ENCODE data around the gene ALCAM. TPM values are rescaled to one million over a fixed set of nuclear protein-coding genes. Genes with fewer than 3 reads are reported as not detected.
"Not testable (repeated sequence)": the region's sequence is repeated elsewhere in the genome, so short reads cannot be mapped to it uniquely, and the experiment has no call there.

The ALCAM gene
- polyA plus RNA-seq, 4 donors = 106 to 235 (median 159) TPM

DNA sequence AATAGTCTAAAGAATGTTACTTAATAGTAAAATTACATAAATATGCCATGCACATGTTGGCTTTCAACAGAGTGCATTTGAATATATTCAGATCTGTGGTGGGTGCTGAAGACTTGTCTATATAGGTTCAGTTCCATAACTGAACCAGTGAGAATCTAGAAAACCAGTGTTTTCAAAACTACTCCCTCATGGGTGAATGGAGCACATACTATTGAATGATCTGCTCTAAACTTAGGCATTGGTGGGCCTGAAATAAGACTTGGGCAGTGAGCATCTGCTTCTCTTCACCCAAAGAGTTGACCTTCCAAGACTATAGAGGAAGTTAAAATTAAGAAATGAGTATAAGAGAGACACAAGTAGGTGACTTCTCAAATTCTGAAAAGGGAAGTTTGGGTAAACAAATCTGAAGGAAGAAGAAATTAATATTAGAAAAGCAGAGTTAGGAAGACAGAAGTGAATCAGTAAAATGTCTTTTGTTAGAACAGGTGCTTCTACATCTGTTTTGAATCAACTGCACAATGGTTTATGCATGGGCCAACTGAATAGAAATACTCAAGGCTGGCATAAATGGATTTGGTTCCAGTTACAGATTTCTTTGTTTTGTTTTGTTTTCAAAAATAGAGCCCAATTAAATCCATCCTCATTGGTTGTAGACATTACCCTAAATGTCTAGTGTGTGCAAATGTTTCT lies 19.3 kb downstream of the ALCAM start:
- DNase-seq (ENCODE audit: low read depth in 4 of 4, low spot score in 3 of 4) = no peak

DNA sequence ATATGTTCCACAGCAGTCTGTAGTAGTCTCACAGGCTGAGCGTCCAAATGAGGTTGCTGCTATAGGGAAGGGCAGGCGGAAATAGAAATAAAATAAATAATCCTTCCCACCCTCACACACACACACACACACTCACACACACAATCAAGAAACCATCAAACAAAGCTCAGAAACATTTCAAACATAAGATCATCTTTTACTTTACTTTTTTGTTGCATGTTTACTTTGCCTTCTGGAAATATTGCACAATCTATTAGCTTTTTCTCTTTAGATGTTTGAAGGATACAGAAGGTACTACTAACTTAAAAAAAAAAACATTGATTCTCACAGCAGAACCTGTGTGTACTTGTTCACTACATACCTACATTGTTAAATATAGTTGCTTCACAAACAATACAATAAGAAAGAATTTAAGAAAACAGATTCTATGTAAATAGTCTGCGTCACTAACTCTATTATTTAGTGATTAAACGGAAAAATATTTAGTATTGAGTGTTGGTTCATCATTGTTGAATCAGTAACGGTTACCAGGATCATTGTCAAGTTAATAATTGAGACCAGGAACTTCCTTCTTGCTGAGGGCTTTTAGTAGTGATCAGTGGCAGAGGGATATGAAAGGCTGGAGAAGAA lies 20.5 kb downstream of the ALCAM start:
- DNase-seq (ENCODE audit: low read depth in 4 of 4, low spot score in 3 of 4) = no peak

DNA sequence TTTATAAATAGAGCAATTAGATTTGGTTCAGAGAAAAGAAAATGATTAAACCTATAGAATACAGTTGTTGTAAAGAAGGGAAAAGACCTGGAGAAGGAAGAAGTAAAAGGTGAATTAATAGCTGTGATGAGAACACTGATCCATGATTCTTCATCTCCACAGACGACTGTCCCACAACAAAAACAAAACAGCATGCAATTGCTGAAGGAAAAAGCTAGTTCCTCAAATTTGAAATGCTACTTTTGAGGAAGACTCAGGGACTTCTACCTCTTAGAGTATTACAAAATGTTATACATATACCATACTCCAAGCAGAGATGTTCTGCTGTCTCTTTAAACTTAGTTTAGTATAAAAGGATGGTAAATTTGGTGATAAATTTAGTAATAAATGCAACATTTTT lies 21.5 kb downstream of the ALCAM start:
- no peak for DNase-seq (ENCODE audit: low read depth in 4 of 4, low spot score in 3 of 4)

DNA sequence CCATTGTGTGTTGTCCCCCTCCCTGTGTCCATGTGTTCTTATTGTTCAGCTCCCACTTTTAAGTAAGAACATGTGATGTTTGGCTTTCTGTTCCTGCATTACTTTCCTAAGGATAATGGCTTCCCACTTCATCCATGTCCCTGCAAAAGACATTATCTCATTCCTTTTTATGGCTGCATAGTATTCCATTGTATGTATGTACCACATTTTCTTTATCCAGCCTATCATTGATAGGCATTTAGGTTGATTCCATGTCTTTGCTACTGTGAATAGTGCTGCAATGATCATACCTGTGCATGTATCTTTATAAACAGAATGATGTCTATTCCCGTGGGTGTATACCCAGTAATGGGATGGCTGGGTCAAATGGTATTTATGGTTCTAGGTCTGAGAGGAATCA lies 23.1 kb downstream of the ALCAM start:
- not testable (repeated sequence) for DNase-seq (ENCODE audit: low read depth in 4 of 4, low spot score in 3 of 4)

DNA sequence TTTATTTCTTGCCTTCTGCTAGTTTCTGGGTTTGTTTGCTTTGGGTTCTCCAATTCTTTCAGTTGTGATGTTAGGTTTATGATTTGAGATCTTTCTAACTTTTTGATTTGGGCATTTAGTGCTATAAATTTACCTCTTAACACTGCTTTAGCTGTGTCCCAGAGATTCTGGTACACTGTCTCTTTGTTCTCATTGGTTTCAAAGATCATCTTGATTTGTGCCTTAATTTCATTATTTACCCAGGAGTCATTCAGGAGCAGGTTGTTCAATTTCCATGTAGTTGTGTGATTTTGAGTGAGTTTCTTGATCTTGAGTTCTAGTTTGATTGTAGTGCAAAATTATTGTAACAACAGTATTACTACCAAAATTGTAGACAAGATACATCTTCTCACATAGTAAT lies 25.9 kb downstream of the ALCAM start:
- not testable (repeated sequence) for DNase-seq (ENCODE audit: low read depth in 4 of 4, low spot score in 3 of 4)

DNA sequence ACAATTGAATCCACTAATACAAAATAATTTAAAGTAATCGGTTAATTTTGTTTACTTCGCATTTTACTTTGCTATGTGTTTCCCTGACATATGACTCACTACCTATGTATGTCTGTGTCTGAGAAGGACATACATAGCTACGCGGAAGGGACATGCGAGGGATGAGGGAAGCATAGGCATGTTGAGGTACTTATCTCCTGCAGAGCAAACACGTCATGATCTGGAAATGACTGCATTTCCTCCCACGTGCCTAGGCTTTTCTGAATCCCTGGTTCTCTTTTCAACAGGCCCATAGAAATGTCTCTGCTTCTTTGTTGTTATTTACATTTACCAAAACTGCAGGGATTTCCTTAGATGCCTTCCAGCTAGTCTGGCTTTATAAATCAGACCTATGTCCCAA lies 27.5 kb downstream of the ALCAM start:
- no peak for DNase-seq (ENCODE audit: low read depth in 4 of 4, low spot score in 3 of 4)

DNA sequence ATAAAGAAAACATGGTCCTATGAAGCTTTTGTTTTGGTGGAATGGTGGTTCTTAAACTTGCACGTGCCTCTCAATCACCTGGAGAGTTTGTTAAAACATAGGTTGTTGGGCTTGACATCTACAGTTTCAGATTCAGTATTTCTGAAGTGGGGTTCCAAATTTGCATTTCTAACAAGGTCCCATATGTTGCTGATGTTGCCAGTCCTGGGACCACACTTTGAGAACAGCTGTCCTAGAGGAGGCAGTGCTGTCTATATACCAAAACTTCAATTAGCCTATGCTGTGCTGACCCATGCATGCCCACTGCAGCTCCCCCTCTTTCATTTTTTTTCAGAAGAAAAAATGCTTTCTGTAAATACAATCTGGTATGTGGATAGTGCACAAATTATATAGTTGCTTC lies 31.3 kb downstream of the ALCAM start:
- DNase-seq (ENCODE audit: low read depth in 4 of 4, low spot score in 3 of 4) = no peak

DNA sequence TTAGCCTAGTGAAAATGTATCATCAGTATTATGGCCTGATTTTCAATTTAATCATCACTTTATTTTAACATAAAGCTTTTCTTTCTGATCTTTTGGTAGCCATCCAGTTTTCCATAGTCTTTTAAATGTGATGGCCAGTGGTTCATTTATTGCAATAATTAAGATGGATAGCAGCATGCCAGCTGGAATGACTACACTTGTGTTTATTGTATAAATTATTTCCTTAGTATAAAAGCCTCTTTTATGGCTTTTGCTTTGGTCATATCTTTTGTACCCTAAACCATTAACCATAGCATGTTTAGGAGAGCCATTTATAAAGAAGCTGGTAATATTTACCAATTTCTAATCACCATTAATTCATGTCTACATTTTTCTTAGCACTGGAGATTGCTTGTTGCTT lies 31.7 kb downstream of the ALCAM start:
- DNase-seq (ENCODE audit: low read depth in 4 of 4, low spot score in 3 of 4) = no peak

DNA sequence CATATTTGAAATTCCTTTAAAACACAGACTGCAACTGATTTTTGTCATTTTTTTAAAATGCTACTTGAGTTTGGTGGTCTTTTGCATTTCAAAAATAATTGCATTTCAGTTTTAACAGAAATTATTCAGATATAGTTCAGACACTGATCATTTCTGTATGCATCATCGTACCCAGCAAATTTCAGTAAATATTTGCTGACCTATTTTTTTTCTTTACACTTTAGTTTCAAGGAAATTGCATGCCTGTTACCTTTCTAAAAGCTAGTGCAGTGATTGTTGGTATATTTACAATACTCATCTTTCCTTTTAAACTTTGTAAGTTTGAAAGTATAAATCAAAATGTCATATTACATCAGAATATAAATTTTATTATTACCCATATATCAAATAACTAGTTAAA lies 32.4 kb downstream of the ALCAM start:
- no peak for DNase-seq (ENCODE audit: low read depth in 4 of 4, low spot score in 3 of 4)

DNA sequence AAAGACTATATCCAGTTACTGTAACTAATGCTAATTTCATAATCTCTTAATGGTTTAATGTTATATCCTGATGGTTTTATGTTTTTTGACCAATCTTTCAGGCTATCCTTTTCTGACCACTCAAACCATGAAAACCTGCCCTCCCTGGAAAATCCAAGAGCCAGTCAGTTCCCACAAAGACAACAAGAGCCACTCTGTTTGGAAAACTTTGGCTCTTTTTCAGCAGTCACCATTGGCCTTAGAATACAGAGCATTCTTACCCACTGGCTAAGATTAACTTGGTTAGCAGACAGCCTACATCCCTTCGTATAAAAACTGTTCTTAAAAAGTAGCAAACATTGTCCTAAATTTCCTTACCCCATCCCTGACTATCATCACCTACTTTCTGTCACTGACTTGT lies 32.9 kb downstream of the ALCAM start:
- no peak for DNase-seq (ENCODE audit: low read depth in 4 of 4, low spot score in 3 of 4)

DNA sequence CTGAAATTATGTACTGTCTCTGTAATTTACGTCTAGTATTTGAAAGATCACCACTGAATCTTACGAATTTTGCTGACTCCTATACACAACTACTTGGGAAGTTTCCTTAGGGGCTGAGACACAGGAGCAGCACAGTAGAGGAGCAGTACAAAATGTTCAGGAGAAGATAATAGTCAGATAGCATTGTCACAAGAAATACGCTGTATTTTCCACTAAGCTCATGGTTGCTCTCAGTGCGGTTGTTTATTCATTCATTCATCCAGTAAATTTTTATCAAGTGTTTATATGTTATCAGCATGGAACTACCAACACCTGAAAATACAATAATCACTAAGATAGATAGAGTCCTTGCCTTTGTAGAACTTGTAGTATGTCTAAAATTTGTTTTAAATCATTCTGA lies 34.5 kb downstream of the ALCAM start:
- no peak for DNase-seq (ENCODE audit: low read depth in 4 of 4, low spot score in 3 of 4)

DNA sequence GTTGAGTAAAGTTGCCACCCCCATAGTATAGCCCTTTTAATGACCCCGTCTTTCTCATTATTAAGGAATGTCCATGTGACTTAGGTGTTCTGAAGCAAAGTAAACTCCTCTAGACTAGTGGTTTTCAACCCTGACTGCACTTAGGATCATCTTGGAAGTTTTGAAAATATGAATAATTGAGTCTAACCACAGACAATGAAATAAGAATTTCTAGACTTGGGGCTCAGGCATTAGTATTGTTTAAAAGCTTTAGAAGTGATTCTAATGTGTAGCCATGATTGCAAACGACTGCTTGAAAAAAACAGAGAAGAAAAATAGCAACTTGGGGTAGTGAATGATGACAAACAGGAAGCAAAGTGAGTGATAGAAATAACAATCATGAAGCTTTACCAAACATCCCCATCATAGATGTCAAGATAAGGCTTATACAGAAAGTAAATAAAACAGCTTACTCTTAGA lies 35.0 kb downstream of the ALCAM start:
- DNase-seq (ENCODE audit: low read depth in 4 of 4, low spot score in 3 of 4) = no peak

DNA sequence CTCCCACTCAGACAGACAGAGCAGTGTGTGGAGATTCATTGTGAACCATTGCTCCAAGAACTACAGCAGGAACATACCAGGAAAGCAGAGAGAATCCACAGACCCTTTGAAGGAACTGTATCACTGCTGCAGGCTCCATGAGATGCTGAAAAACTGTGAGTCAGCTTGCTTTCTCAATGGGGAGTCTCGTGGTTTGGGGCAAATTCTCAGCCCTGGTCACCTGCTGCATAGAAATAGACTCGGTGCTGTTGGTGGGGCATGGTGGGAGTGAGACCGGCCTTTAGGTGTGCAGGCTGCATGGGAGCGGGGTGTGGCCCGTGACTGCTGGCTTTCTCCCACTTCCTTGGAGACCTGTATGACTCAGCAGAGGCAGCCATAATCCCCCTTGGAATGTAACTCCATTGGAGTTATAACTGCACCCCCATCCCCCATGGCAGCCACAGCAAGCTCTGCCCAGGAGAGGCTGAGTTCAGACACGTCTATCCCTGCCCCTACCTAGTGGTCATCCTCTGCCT lies 35.6 kb downstream of the ALCAM start:
- DNase-seq (ENCODE audit: low read depth in 4 of 4, low spot score in 3 of 4) = no peak

DNA sequence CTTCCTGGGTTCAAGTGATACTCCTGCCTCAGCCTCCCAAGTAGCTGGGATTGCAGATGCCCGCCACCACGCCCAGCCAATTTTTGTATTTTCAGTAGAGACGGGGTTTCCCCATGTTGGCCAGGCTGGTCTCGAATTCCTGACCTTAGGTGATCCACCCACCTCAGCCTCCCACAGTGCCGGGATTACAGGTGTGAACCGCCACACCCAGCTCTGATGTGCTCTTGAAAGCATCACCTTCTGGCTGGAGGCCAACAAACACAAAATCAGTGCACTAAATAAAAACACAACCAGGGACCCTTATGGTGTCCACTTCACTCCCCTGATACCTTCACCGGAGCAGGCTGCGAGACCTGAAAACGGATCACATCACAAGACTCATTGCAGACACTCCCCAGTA lies 36.3 kb downstream of the ALCAM start:
- DNase-seq (ENCODE audit: low read depth in 4 of 4, low spot score in 3 of 4) = not testable (repeated sequence)

DNA sequence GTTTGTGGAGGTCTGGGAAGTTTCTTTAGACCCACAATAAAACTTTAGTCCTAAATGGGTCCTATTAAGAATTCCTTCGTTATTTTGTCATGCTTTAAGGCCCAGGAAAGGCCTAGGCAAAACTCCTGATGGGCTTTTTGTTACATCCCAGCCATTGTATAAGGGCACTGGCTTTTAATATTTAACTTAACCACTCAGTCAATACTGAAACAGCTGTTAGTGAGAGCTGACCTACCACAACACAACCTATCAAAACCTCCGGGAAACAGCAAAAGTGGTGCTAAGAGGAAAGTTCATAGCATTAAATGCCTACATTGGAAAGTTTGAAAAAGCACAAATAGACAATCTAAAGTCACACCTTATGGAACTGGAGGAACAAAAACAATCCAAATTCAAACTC lies 39.6 kb downstream of the ALCAM start:
- DNase-seq (ENCODE audit: low read depth in 4 of 4, low spot score in 3 of 4) = no peak

DNA sequence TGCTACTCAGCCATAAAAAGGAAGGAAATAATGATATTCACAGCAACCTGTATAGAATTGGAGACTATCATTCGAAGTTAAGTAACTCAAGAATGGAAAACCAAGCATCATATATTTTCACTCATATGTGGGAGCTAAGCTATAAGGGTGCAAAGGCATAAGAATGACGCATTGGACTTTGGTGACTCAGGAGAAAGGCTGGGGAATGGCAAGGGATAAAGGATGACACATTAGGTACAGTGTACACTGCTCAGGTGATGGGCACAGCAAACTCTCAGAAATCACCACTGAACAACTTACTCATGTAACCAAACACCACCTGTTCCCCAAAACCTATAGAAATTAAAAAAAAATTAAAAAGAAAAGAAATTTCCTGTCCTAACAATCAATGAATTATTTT lies 42.7 kb downstream of the ALCAM start:
- DNase-seq (ENCODE audit: low read depth in 4 of 4, low spot score in 3 of 4) = no peak

DNA sequence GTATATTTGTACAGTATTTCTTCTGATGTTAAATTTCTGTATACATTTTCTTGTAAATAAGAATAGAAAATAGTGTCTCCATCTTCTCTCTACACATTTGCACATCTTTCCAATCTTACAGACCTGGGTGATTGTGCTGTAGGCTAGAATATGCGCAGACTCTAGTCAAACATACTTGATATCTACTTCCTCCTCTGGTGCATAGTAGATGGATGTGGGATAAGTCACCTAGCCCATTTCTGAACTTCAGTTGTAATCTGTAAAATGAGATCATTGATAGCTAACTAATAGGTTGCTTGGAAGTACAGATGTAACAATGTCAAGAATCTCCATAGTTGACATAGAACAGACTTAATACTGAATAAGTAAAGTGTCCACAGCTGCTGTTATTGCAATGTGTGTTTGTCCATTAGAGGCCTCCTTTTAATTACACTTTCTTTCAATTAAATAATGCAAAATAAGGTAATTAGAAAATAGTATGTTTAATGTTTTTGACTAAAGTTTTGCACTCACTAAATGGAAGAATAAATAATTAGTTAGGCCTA lies 46.7 kb downstream of the ALCAM start:
- DNase-seq (ENCODE audit: low read depth in 4 of 4, low spot score in 3 of 4) = no peak

DNA sequence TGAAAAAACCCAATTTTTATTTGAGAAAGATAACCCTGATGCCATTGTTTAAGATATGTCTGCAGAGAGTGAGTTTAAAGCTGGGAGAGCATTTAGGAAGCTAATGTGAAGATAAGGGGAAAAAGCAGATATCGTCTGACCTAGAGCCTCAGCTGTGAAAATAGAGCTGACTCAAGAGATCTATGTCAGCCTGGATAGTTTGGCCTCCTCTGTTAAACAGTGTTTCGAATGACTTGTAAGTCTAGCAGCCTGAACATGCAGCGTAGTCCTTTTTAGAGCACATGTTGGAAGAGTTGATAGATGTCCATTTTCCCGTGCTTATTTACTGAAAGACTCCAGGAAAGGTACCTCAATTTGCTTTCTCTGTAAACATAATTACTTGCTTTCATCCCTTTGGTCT lies 48.1 kb downstream of the ALCAM start:
- DNase-seq (ENCODE audit: low read depth in 4 of 4, low spot score in 3 of 4) = no peak

DNA sequence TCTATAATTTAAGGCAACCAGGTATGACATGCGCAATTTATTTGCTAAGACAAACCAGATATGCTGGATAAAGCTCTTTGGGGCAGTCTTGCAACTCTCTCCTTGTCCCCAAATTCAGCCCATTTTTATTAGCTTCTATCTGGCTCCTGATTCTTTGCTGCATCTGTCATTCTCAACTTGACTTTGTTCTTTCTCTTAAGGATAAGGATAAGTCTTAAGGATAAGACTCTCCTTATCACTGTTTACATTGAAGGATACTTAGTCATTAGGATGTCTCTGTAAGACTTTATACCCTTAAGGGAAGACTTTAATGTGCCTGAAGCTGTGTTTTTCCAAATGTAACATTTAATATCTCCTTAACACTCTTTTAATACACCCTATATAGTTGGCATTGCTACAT lies 49.2 kb downstream of the ALCAM start:
- no peak for DNase-seq (ENCODE audit: low read depth in 4 of 4, low spot score in 3 of 4)

DNA sequence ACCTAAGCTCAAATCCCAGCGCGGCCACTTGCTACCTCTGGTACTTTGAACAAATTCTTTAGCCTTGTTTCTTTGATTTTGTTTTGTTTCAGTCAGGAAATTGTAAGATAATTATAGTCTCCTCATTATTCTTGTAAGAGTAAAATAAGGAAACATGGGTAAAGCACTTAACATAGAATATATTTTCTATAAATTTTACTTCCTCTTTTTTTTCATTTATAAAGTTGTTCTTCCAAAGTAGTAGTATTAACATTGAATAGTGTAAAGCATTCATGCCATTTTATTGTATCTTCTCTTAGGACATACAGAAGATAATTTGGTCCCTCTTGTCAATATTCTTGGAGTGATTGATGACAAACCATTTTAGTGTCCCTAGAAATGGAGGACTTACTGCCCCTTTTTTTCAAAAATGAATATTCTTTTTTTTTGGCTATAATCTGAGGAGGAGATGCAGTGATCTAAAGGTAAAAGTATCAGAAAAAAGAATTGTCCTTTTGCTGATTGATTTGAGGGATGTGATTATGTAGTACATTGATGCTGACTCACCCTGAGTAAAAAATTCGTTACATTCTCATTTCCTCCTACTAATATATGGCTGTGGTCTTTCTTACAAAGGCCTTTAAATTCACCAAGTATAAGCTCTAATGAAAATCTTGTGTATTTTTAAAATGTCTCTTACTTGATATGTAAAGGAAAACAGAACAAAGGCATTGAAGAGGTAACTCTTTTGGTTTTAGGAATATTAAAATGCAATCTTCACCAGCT lies 51.0 kb downstream of the ALCAM start:
- no peak for DNase-seq (ENCODE audit: low read depth in 4 of 4, low spot score in 3 of 4)

DNA sequence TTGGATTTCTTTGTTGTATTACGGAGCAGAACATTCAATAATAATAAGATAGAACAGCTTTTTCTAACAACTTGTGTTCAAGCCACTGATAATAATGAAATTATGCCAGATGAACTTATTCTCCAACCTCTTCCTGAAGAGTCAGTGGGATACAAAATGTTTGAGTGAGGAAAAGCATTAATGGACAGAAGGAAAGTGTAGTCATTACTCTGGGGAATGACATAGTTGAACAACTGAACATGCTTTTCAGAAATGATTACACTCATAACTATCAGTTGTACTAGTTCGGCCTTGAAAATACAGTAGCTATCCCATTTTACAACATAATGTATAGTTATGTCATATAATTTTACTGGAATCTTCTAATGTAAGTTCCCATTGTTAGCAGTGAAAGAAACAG lies 55.9 kb downstream of the ALCAM start:
- DNase-seq (ENCODE audit: low read depth in 4 of 4, low spot score in 3 of 4) = no peak

Measured in left renal pelvis (tissue), 4 donors.